ENCODE measurements around the gene C1orf35.
A peak's percentile ranks its signal among the peaks of the same experiment; 100 is the strongest.

The C1orf35 gene

DNA sequence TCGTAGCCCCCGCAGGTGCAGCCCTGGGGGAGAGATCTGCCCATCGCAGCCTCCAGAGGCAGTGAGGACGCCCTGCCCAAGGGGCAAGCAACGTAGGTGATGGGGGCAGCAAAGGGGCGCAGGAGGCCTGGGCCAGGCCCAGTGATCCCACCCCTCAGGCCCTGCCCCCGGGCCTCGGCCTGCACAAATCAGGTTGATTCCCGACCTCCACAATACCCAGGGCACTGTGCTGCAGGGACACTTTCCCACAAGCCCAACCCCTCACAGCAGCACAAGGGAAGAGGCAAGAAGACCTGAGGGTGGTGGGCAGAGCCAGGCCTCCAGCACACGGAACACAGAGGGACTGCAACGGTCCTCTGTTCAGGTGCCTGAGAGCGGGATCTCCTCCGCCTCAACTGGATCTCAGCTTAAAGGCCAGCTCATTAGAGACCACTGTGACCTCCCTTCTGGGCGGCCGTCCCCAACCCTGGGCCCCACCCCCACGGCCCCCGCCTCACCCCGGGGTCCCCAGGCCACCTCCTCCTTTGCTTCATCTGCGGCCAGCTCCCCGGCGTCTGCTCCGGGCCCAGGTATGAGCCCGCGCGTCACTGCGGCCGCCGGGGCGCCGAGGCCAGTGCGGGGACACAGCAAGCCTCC, 21.4 kb downstream of the C1orf35 start:
- peak overlapping the region; percentile 89 for H3K9ac ChIP-seq (ENCODE audit: low read length)
- H3K4me2 ChIP-seq (ENCODE audit: low read length): peak overlapping the region; percentile 95
- H2AFZ ChIP-seq (ENCODE audit: low read depth, low read length): no peak overlapping the region
- H4K20me1 ChIP-seq (ENCODE audit: insufficient read depth, low read length): peaks cover 48% of the 10 kb centered on the region
- H3K36me3 ChIP-seq (replicated peaks; ENCODE audit: low read depth, low read length): peaks cover 30% of the 10 kb centered on the region
- H3K79me2 ChIP-seq (ENCODE audit: low read length): peaks cover 71% of the 10 kb centered on the region
- no peaks in the 10 kb centered on the region for H3K27me3 ChIP-seq (ENCODE audit: low read depth, low read length)
- TF ChIP-seq, protein P1, sequence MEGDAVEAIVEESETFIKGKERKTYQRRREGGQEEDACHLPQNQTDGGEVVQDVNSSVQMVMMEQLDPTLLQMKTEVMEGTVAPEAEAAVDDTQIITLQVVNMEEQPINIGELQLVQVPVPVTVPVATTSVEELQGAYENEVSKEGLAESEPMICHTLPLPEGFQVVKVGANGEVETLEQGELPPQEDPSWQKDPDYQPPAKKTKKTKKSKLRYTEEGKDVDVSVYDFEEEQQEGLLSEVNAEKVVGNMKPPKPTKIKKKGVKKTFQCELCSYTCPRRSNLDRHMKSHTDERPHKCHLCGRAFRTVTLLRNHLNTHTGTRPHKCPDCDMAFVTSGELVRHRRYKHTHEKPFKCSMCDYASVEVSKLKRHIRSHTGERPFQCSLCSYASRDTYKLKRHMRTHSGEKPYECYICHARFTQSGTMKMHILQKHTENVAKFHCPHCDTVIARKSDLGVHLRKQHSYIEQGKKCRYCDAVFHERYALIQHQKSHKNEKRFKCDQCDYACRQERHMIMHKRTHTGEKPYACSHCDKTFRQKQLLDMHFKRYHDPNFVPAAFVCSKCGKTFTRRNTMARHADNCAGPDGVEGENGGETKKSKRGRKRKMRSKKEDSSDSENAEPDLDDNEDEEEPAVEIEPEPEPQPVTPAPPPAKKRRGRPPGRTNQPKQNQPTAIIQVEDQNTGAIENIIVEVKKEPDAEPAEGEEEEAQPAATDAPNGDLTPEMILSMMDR (IDR thresholded peaks at IDR 0.05; ENCODE audit: low read depth, low read length): no peak
- no peak for TF ChIP-seq EZH2phosphoT487 (IDR thresholded peaks at IDR 0.05; ENCODE audit: low read depth)
- H3K4me3 ChIP-seq (ENCODE audit: low read length): peak overlapping the region; percentile 95
- peak overlapping the region; percentile 67 for H3K27ac ChIP-seq (ENCODE audit: low read length)
- H3K9me3 ChIP-seq (ENCODE audit: insufficient read depth, low read length): no peaks in the 10 kb centered on the region
- peaks cover 27% of the 10 kb centered on the region for H3K4me1 ChIP-seq (ENCODE audit: low read length)

DNA sequence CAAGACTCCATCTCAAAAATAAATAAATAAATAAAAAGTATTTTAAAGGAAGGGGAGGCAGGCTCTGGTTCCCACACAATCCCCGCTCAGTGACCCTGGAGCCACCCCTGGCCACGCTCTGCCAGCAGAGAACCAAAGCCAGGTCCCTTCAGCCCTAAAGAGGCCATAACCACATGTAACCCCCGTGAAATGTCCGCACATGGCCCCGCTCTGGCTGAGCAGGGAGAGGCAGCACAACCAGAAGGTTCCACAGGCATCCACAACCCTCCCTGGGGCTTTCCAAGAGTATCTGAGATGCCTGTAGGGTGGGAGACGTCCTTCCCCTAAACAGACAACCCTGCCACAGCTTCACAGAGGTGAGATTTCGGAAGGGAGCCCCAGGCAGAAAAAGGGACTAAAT, 22.0 kb downstream of the C1orf35 start:
- Histone ChIP-seq H3K4me3 (ENCODE audit: low read length) (peak overlapping the region; percentile 95), H3K79me2 (ENCODE audit: low read length) (peaks cover 65% of the 10 kb centered on the region), H3K4me2 (ENCODE audit: low read length) (peak overlapping the region; percentile 95), H2AFZ (ENCODE audit: low read depth, low read length) (no peak overlapping the region), H3K4me1 (ENCODE audit: low read length) (peaks cover 23% of the 10 kb centered on the region), H3K9me3 (ENCODE audit: insufficient read depth, low read length) (no peaks in the 10 kb centered on the region), H4K20me1 (ENCODE audit: insufficient read depth, low read length) (peaks cover 42% of the 10 kb centered on the region), H3K27me3 (ENCODE audit: low read depth, low read length) (no peaks in the 10 kb centered on the region), H3K9ac (ENCODE audit: low read length) (peak overlapping the region; percentile 89), H3K27ac (ENCODE audit: low read length) (peak overlapping the region; percentile 67), H3K36me3 (replicated peaks; ENCODE audit: low read depth, low read length) (peaks cover 27% of the 10 kb centered on the region)
- TF ChIP-seq, protein P1 (IDR thresholded peaks at IDR 0.05; ENCODE audit: low read depth, low read length): no peak
- TF ChIP-seq EZH2phosphoT487 (IDR thresholded peaks at IDR 0.05; ENCODE audit: low read depth): no peak

DNA sequence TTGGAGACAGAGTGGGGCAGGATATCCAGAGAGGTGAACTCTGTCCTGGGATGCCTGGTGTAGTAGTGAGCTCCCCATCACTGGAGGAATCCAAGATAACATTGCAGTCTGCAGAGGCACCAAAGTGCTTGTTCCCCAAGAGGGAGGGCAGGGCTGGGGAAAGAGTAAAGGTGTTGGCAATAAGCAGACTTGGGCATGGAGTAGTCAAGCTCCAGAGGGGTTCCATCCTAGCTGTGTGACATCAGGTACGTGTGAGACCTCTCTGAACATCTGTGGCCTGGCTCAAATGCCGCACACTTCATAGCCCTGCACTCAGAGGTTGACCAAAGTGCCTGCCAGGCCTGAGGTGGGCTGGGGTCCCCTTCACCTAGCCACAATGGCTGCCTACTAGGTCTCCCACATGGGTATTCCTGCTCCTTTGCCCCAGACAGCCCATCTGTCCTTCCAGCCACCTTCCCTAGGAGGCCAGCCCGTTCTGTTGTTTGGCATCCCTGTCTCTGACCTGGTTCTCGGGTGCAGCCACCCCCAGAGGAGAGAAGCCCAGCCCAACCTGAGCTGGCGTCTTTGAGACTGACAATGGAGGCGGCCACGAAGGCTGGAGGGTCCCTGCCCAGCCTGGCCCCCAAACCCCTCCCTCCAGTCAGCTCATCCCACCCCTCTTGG, 23.4 kb downstream of the C1orf35 start:
- Histone ChIP-seq H4K20me1 (ENCODE audit: insufficient read depth, low read length) (peaks cover 28% of the 10 kb centered on the region), H3K36me3 (replicated peaks; ENCODE audit: low read depth, low read length) (peaks cover 15% of the 10 kb centered on the region), H3K27ac (ENCODE audit: low read length) (no peak overlapping the region), H2AFZ (ENCODE audit: low read depth, low read length) (no peak overlapping the region), H3K9ac (ENCODE audit: low read length) (no peak overlapping the region), H3K4me1 (ENCODE audit: low read length) (peaks cover 10% of the 10 kb centered on the region), H3K27me3 (ENCODE audit: low read depth, low read length) (peaks cover 13% of the 10 kb centered on the region; the same call in 1 of the 2 replicates), H3K4me3 (ENCODE audit: low read length) (no peak overlapping the region), H3K4me2 (ENCODE audit: low read length) (no peak overlapping the region), H3K9me3 (ENCODE audit: insufficient read depth, low read length) (no peaks in the 10 kb centered on the region), H3K79me2 (ENCODE audit: low read length) (peaks cover 51% of the 10 kb centered on the region)
- TF ChIP-seq, protein P1 (IDR thresholded peaks at IDR 0.05; ENCODE audit: low read depth, low read length): no peak
- TF ChIP-seq EZH2phosphoT487 (IDR thresholded peaks at IDR 0.05; ENCODE audit: low read depth): no peak

DNA sequence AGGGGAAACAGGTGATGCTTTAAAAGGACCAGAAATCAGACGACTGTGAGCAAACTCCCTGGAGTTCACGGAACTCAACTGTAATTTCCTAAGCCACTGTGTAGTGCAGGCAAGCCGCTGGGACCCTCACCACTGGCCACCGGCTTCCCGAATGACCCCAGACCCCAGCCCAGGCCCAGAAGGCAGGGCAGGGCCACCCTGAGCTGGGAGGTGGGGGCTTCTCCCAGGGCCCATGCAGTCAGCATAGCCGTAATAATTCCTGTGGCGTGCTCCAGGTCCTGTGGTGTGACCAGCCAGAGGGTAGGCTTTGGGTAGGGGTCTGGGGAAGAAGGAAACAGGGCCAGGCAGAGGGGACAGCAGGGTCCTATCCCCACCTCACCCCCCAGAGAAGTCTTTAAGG, 24.1 kb downstream of the C1orf35 start:
- Histone ChIP-seq H3K4me2 (ENCODE audit: low read length) (no peak overlapping the region), H3K79me2 (ENCODE audit: low read length) (peaks cover 44% of the 10 kb centered on the region), H3K27ac (ENCODE audit: low read length) (no peak overlapping the region), H3K27me3 (ENCODE audit: low read depth, low read length) (peaks cover 17% of the 10 kb centered on the region; the same call in 1 of the 2 replicates), H3K4me1 (ENCODE audit: low read length) (peaks cover 3% of the 10 kb centered on the region), H3K4me3 (ENCODE audit: low read length) (no peak overlapping the region), H3K9ac (ENCODE audit: low read length) (no peak overlapping the region), H3K9me3 (ENCODE audit: insufficient read depth, low read length) (no peaks in the 10 kb centered on the region), H4K20me1 (ENCODE audit: insufficient read depth, low read length) (peaks cover 21% of the 10 kb centered on the region), H3K36me3 (replicated peaks; ENCODE audit: low read depth, low read length) (peaks cover 8% of the 10 kb centered on the region), H2AFZ (ENCODE audit: low read depth, low read length) (no peak overlapping the region)
- TF ChIP-seq EZH2phosphoT487 (IDR thresholded peaks at IDR 0.05; ENCODE audit: low read depth): no peak
- TF ChIP-seq, protein P1 (IDR thresholded peaks at IDR 0.05; ENCODE audit: low read depth, low read length): no peak
